IPS-18a (cell line): Measurements from ENCODE around the gene CSNK2A2.

Experiments used
- H3K27ac ChIP-seq: one replicate; pipeline ENCODE4 v1.5.1; 2013; ENCODE audit warnings: low read length
- H3K27me3 ChIP-seq: one replicate; pipeline ENCODE4 v1.6.1; 2013; ENCODE audit warnings: mild to moderate bottlenecking, low read length; ENCODE audit not compliant: control insufficient read depth, insufficient read depth
- H3K36me3 ChIP-seq: one replicate; pipeline ENCODE4 v1.6.1; 2013; ENCODE audit warnings: low read depth, low read length; ENCODE audit not compliant: control insufficient read depth
- H3K4me1 ChIP-seq: one replicate; pipeline ENCODE4 v1.6.1; 2013; ENCODE audit warnings: low read depth, low read length; ENCODE audit not compliant: control insufficient read depth
- H3K4me3 ChIP-seq: one replicate; pipeline ENCODE4 v1.5.1; 2013; ENCODE audit warnings: low read length
- H3K9ac ChIP-seq: one replicate; pipeline ENCODE4 v1.6.1; 2013; ENCODE audit warnings: mild to moderate bottlenecking, low read length, moderate library complexity
- H3K9me3 ChIP-seq: one replicate; pipeline ENCODE4 v1.6.1; 2013; ENCODE audit warnings: low read depth, low read length; ENCODE audit not compliant: control insufficient read depth

Gene CSNK2A2

DNA sequence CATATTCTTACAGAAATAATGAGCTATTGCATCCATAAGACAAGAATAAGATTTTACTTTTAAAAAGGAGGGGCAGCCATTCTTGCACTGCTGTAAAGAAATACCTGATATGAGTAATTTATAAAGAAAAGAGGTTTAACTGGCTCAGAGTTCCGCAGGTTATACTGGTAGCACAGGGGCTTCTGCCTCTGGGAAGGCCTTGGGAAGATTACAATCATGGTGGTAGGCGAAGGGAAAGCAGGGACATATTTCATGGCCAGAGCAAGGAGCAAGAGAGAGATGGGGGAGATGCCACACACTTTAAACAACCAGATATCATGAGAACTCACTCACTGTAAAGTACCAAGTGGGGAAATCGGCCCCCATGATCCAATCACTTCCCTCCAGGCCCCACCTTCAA is 20.9 kb upstream of the CSNK2A2 start:
- peaks cover 5% of the 10 kb centered on the region for H3K4me1 ChIP-seq
- no peak overlapping the region for H3K9ac ChIP-seq
- H3K9me3 ChIP-seq, result no peaks in the 10 kb centered on the region
- H3K27me3 ChIP-seq, result no peaks in the 10 kb centered on the region
- H3K27ac ChIP-seq, result no peak overlapping the region
- H3K36me3 ChIP-seq, result no peaks in the 10 kb centered on the region
- H3K4me3 ChIP-seq, result no peak overlapping the region

DNA sequence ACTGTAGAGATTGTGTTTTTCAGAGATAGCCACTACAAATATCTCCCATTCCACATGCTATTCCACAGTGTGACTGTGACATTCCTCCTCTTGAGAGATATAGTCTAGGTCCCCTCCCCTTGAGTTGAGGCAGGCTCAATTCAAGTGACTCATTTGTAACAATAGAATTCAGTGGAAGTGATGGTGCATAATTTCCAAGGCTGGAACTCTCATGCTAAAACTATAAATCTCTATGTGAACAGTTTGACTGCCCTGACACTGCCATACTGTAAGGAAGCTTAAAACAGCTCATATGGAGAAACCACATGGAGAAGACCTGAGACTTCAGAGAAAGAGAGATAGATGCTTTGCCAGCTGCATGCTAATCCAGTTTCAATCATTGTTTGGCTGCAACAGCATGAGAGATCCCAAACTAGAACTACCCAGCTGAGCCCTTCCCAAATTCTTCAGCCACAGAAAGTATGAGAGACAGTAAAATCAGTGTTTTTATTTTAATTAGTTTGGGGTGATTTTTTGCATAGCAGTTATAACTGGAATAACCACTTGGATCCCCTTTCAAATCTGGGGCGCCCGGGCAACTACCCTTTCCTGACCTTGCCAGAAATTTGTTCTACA is 19.5 kb upstream of the CSNK2A2 start:
- no peak overlapping the region for H3K27ac ChIP-seq
- H3K27me3 ChIP-seq, result no peaks in the 10 kb centered on the region

DNA sequence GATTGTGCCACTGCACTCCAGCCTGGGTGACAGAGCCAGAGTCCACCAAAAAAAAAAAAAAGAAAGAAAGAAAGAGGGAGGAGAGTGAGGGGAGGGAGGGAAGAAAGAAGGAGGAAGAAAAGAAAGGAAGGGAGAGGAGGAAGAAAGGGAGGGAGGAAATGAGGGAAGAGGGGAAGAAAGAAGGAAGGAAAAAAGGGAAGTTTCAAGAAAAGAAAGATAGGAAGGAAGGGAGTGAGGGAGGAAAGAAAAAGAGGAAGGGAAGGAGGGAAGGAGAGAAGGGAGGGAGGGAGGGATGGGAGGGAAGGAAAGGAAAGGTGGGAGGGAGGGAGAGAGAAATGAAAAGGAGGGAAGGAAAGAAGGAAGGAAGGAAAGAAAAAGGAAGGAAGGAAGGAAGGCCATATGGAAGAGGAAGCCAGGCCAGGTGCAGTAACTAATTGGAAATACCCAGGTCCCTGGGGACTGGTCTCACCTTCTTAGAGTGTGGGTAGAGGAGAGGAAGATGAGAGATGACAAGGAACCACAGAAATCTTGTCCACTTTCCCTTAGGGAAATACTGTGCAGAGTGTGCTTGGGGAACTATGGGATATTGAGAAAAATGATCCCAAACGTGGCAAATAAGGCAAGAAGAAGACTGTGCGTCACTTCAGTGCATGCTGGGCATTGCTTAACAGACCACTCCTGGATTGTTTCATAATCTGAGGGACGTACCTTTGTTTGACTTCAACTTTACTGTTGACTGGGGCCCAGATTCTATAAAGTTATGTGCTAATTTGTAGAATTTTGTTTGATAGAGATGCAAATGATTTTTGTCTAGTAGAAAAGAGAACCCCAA is 15.1 kb upstream of the CSNK2A2 start:
- H3K9me3 ChIP-seq, result no peaks in the 10 kb centered on the region
- H3K4me3 ChIP-seq, result no peak overlapping the region
- H3K27ac ChIP-seq, result no peak overlapping the region
- no peaks in the 10 kb centered on the region for H3K36me3 ChIP-seq
- H3K4me1 ChIP-seq, result no peaks in the 10 kb centered on the region
- H3K27me3 ChIP-seq, result no peaks in the 10 kb centered on the region
- no peak overlapping the region for H3K9ac ChIP-seq

More for the DNA sequence above, 19.5 kb upstream of the CSNK2A2 start:
- no peak overlapping the region for H3K9ac ChIP-seq
- no peak overlapping the region for H3K4me3 ChIP-seq
- peaks cover 2% of the 10 kb centered on the region for H3K4me1 ChIP-seq
- H3K9me3 ChIP-seq, result no peaks in the 10 kb centered on the region
- no peaks in the 10 kb centered on the region for H3K36me3 ChIP-seq

DNA sequence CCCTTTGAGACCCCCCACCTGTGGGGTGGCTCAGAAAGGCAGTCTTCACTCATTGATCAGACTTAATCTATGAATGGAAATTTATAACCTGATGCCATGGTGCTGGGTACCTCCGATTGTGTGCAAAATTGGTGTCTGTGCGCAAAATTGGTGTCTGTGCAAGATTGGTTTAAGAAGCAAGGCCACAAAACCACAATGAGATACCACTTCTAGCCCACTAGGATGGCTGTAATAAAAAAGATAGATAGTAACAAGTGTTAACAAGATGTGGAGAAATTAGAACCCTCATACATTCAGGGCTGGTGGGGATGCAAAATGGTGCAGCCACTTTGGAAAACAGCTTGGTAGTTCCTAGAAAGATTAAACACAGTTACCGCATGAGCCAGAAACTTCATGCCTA is 13.9 kb upstream of the CSNK2A2 start:
- no peaks in the 10 kb centered on the region for H3K27me3 ChIP-seq
- no peak overlapping the region for H3K4me3 ChIP-seq
- H3K36me3 ChIP-seq, result no peaks in the 10 kb centered on the region
- no peaks in the 10 kb centered on the region for H3K4me1 ChIP-seq
- H3K9me3 ChIP-seq, result no peaks in the 10 kb centered on the region
- no peak overlapping the region for H3K27ac ChIP-seq
- H3K9ac ChIP-seq, result no peak overlapping the region

DNA sequence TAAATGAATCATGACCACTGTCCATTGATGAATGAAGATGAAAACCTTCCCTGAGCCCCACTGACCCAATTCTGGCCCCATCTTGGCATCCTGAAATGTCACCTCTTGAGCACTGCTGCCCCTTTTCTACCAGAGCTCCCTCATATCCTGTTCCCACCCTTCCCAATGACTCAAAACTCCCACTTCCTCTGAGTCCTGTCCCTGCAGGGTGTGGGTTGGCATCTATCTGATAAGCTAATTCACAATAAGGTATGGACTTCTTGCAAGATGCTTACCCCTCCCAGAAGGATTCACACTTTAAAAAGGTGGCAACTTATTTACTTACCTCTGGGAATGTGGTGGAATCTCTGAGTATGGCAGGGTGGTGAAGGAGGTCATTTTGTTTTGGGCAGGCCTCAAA is 13.3 kb upstream of the CSNK2A2 start:
- H3K27me3 ChIP-seq, result no peaks in the 10 kb centered on the region
- no peak overlapping the region for H3K4me3 ChIP-seq
- H3K36me3 ChIP-seq, result no peaks in the 10 kb centered on the region
- H3K9me3 ChIP-seq, result no peaks in the 10 kb centered on the region
- no peak overlapping the region for H3K9ac ChIP-seq
- no peaks in the 10 kb centered on the region for H3K4me1 ChIP-seq
- no peak overlapping the region for H3K27ac ChIP-seq

DNA sequence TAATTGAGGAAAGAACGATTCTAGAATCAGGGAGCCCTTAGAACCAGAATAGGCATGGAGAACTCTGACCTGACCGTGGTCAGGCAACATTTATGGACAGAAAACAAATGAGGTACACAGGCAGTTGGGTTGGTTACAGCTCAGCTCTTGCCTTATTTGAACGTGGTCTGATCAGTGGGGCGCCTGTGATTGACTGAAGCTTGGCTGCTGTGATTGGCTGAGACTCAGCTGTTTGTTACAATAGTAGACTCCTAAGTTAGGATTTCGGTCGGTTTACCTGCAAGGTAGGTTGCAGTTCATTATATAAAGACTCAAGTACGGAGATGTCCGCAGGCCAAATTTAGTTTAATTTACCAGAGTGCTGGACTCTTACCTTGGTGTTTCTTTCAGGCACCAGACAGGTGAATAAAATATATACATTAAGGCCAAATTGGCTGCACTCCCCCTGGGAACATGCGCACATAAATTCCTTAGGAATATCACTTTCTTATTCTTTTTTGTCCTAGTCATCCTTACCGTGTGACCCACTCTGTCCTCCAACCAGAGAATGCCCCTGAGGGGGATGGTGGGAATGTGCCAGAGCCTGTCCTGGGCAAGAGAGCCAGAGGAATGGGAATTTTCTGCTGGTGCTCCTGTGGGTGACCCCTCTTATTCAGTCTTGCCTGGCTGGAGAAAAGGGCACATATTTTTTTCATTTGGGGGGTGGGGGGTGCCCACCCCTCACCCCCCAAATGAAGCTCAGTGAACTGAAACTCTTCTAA is 7.5 kb upstream of the CSNK2A2 start:
- Histone ChIP-seq H3K36me3 (no peaks in the 10 kb centered on the region), H3K27me3 (no peaks in the 10 kb centered on the region), H3K27ac (no peak overlapping the region), H3K4me3 (no peak overlapping the region), H3K9ac (no peak overlapping the region), H3K9me3 (no peaks in the 10 kb centered on the region), H3K4me1 (peaks cover 5% of the 10 kb centered on the region)

DNA sequence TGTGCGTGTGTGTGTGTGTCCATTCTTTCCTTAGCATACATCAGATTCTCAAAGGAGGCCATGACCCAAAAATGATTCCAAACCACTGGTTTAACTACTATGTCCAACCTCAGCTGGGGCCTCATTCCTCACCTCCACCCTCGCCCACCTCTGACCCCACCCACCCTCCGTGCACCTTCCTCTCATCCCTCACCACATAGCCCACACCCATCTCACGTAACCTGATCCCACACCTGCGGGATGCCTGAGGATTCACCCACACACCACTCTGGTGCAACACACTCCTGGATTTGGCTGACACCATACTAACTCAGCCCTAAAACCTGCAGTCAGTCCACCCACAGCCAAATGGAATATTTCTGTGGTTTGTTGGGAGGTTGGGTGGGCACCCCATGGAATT is 3.3 kb upstream of the CSNK2A2 start:
- Histone ChIP-seq H3K27ac (no peak overlapping the region), H3K4me1 (peaks cover 13% of the 10 kb centered on the region), H3K4me3 (no peak overlapping the region), H3K27me3 (peaks cover 9% of the 10 kb centered on the region), H3K9ac (no peak overlapping the region), H3K9me3 (no peaks in the 10 kb centered on the region), H3K36me3 (peaks cover 1% of the 10 kb centered on the region)

DNA sequence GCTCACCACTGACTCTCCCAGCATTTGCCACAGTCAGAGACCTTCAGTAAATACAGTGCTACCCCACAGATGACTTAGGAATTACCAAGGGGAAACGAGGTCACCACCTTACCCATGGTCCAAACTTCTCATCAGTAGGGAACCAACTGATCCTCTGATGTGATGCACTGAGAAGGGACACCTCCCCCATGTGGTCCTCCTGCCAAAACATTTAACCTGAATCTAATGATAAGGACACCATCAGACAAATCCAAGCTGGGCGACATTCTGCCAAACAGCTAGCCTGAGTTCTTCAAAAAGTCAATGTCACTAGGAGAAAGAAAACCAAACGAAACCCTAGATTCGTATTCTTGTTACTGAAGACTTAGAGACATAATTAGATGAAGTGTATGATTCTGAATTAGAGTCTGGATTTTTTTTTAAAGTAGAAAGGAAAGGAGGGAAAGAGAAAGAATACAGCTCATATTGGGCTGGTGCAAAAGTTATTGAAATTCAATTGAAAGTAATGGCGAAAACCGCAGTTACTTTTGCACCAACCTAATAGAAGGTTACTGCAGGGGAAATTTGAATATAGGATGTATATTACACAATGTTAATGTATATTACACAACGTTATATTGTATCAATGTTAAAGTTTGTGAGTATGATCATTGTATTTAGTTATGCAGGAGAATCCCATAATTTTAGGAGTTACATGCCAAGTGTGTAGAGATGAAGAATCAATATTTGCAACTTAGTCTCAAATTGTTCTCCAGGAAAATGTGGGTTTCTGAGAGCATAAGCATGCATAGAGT is 2.3 kb upstream of the CSNK2A2 start:
- H3K4me3 ChIP-seq, result no peak overlapping the region
- peaks cover 8% of the 10 kb centered on the region for H3K4me1 ChIP-seq
- H3K9ac ChIP-seq, result no peak overlapping the region
- peaks cover 11% of the 10 kb centered on the region for H3K36me3 ChIP-seq
- H3K9me3 ChIP-seq, result no peaks in the 10 kb centered on the region
- no peak overlapping the region for H3K27ac ChIP-seq
- H3K27me3 ChIP-seq, result peaks cover 9% of the 10 kb centered on the region

DNA sequence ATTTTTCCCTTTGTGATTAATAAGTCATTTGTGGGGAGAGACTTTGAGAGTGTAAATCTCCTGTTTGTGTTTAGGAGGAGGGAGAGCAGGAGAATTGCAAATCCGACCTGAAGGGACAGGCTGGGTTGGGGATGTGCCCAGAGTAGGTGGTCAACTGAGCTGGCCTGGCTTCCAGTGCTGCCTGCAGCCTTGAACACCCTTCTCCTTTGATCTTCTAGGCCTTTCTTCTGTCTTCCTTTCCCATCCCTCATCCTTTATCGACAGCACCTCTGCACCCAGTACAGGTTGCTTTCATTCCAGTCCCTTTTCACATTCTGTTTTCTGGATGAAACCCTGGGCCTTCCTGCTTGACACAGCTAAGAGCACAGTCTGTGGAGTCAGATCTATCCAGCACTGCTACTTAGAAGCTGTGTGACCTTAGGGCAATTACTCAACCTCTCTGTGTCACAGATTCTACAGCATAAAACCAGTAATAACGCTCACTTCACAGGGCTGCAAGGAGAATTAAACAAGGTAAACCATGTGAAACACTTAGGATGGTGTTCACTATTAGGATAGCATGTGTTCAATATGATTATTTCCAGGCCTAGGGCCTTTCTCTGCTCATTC is 1.0 kb upstream of the CSNK2A2 start:
- Histone ChIP-seq H3K27me3 (peaks cover 9% of the 10 kb centered on the region), H3K9me3 (no peaks in the 10 kb centered on the region), H3K9ac (no peak overlapping the region), H3K4me1 (peaks cover 8% of the 10 kb centered on the region), H3K4me3 (peak overlapping the region; percentile 52), H3K27ac (no peak overlapping the region), H3K36me3 (peaks cover 24% of the 10 kb centered on the region)

DNA sequence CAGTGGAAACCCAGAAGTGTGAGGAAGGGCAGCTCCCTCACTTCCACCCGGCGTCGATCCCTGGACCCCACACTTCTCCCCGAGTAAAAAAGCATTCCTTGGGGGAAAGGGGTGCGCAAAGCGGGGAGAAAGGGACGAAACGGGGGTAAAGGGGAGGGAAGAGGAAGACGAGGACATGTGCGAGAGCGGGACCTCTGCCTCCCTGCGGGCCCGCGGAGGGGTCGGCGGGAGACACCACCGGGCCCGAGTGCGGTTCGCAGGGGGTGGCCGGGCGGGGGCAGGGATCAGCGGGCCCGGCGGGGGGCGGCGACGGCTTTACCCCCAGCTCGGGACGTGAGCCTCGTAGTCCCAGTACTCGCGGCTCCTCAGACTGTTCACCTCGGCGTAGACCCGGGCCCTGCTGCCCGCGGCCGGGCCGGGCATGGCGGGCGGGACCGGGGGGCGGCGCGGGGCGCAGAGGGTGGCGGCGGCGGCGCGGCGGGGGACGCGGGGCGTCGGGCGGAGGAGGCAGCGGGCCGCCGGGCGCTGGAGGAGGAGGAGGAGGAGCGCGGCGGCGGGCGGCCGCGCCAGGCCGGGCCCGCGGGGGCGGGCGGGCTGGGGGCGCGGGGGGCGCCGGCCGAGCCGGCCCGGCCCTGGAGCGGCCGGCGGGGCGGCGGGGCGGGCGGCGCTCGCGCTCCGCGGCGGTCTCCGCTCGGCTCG is 443 bp downstream of the CSNK2A2 start:
- peaks cover 9% of the 10 kb centered on the region for H3K27me3 ChIP-seq
- no peaks in the 10 kb centered on the region for H3K9me3 ChIP-seq
- peak overlapping the region; percentile 66 for H3K4me3 ChIP-seq
- peaks cover 38% of the 10 kb centered on the region for H3K36me3 ChIP-seq
- no peak overlapping the region for H3K27ac ChIP-seq
- peak overlapping the region; percentile 47 for H3K9ac ChIP-seq
- H3K4me1 ChIP-seq, result peaks cover 8% of the 10 kb centered on the region
